Sigmoid colon (tissue), 7 donors: Measurements from ENCODE around the gene RCN1. TPM values are rescaled to one million over a fixed set of nuclear protein-coding genes. Genes with fewer than 3 reads are reported as not detected.

Experiments
- DNase-seq: peaks from one replicate; pipeline ENCODE4 v3.0.0-alpha.2; 2019
- H3K27ac ChIP-seq, 4 donors: fragments of 200-600 bp; sonication (generic); one replicate each; pipeline ENCODE4 v1.5.1; 2016 to 2019; ENCODE audit warnings: mild to moderate bottlenecking in 1 of 4
- H3K27me3 ChIP-seq, 3 donors: fragments of 200-600 bp; sonication (generic); one replicate each; pipeline ENCODE4 v1.5.1; 2019; ENCODE audit warnings: mild to moderate bottlenecking in 1 of 3
- H3K36me3 ChIP-seq, 4 donors: fragments of 200-600 bp; sonication (generic); one replicate each; pipeline ENCODE4 v1.5.1; 2016 to 2019
- H3K4me1 ChIP-seq, 4 donors: fragments of 200-600 bp; sonication (generic); one replicate each; pipeline ENCODE4 v1.5.1; 2017 to 2019
- H3K4me3 ChIP-seq, 4 donors: fragments of 200-600 bp; sonication (generic); one replicate each; pipeline ENCODE4 v1.5.1; 2017 to 2019; ENCODE audit warnings: mild to moderate bottlenecking in 2 of 4, moderate library complexity in 1 of 4
- H3K9me3 ChIP-seq, 4 donors: fragments of 200-600 bp in 3 of 4; sonication (generic) in 3 of 4; one replicate each; pipeline versions ENCODE4 v1.5.1 to v1.6.1; 2013 to 2019
- EP300 ChIP-seq, 4 donors: sonication (generic); formaldehyde crosslinking; IDR thresholded peaks; one replicate each; pipeline ENCODE4 v1.6.1; 2017; ENCODE audit warnings: antibody characterized with exemption in 4 of 4
- POLR2A ChIP-seq, 2 donors: fragments of 450-650 bp; IDR thresholded peaks; one replicate each; pipeline ENCODE4 v1.6.1; 2016; ENCODE audit warnings: antibody characterized with exemption in 2 of 2, mild to moderate bottlenecking in 2 of 2, moderate library complexity in 2 of 2
- POLR2AphosphoS5 ChIP-seq, 4 donors: sonication (generic); formaldehyde crosslinking; IDR thresholded peaks; one replicate each; pipeline ENCODE4 v1.6.1; 2017; ENCODE audit warnings: antibody characterized with exemption in 4 of 4
- WGBS, 2 donors: extraction: QIAGEN DNeasy Blood & Tissue Kit; methylation state at CpG; one replicate each; pipeline ENCODE4 v1.1.7; 2013; 5-methylcytosine and 5-hydroxymethylcytosine counted together
- intact Hi-C: fragments of 100-400 bp; cut with DNase I; formaldehyde crosslinking; loops from one replicate; pipeline ENCODE4 v1.15.1; 2023
- polyA plus RNA-seq, 3 donors: library from polyadenylated mRNA; stranded (reverse); fragments of 200-250 nt; gene quantifications; one replicate each; pipeline ENCODE4 v1.2.3, GENCODE V29; 2013
- total RNA-seq, 4 donors: library from RNA; depleted of rRNA; stranded (reverse); fragments of >200 nt; gene quantifications; one replicate each; pipeline ENCODE4 v1.1.0, GENCODE V29; 2016
- TF ChIP-seq, protein P1 (sequence below), 4 experiments: fragments of 450-650 bp in 3 of 4; fragments of 200-600 bp in 1 of 4; IDR thresholded peaks; one replicate each; pipeline ENCODE4 v1.5.1; 2016 to 2019; ENCODE audit warnings: antibody characterized with exemption in 4 of 4, mild to moderate bottlenecking in 3 of 4, moderate library complexity in 2 of 4
- donor health status: healthy with polysubstance abuse.
- donor health status: Bipolar disorder and iron deficiency.
- donor health status: healthy.

The RCN1 gene
- total and polyA plus RNA-seq, 7 donors = 9.7 to 58.4 (median 34.1) TPM

DNA sequence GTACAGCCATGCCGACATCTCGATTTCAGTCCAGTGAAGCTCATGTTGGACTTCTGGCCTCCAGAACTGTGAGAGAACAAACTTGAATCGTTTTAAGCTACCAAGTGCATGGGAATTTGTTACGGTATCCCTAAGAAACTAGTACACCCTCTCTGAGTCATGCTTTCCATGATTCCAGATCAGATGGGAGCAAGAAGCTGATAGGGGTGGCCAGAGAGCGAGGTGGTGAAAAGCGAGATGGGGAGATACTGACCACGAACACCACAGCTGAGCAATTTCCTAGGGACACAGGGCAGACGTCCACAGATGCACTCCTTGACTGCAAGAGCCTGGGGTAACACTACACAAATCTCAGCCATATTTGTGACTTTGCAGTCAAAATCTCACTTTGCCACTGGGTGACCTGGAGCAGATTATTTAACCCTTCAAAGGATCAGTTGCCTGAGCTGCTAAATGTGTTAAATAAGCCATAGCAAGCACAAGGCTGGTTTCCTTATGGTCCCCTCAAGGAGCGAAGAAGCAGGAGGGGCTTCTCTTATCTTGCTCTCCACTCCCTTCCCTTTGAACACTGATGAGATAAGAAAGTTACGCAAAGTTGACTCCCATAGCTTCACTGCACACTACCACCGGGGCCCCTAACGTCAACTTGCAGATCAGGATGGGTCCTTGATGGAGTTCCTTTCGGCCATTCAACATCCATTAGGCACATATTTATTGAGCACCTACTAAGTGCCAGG lies 22.6 kb upstream of the RCN1 start:
- no peak for TF ChIP-seq POLR2A (IDR thresholded peaks at IDR 0.05)
- TF ChIP-seq POLR2AphosphoS5 (IDR thresholded peaks at IDR 0.05) = no peak
- TF ChIP-seq, protein P1, sequence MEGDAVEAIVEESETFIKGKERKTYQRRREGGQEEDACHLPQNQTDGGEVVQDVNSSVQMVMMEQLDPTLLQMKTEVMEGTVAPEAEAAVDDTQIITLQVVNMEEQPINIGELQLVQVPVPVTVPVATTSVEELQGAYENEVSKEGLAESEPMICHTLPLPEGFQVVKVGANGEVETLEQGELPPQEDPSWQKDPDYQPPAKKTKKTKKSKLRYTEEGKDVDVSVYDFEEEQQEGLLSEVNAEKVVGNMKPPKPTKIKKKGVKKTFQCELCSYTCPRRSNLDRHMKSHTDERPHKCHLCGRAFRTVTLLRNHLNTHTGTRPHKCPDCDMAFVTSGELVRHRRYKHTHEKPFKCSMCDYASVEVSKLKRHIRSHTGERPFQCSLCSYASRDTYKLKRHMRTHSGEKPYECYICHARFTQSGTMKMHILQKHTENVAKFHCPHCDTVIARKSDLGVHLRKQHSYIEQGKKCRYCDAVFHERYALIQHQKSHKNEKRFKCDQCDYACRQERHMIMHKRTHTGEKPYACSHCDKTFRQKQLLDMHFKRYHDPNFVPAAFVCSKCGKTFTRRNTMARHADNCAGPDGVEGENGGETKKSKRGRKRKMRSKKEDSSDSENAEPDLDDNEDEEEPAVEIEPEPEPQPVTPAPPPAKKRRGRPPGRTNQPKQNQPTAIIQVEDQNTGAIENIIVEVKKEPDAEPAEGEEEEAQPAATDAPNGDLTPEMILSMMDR (IDR thresholded peaks at IDR 0.05) = no peak
- Histone ChIP-seq H3K9me3 (no peaks in the 10 kb centered on the region), H3K36me3 (no peaks in the 10 kb centered on the region), H3K27me3 (no peaks in the 10 kb centered on the region), H3K4me3 (no peak overlapping the region), H3K27ac (no peak overlapping the region), H3K4me1 (no peaks in the 10 kb centered on the region)
- intact Hi-C loops = no loop called here
- DNase-seq = no peak
- WGBS, 2 donors = 56 to 68% methylated on average over 13 of the region's 13 CpGs

DNA sequence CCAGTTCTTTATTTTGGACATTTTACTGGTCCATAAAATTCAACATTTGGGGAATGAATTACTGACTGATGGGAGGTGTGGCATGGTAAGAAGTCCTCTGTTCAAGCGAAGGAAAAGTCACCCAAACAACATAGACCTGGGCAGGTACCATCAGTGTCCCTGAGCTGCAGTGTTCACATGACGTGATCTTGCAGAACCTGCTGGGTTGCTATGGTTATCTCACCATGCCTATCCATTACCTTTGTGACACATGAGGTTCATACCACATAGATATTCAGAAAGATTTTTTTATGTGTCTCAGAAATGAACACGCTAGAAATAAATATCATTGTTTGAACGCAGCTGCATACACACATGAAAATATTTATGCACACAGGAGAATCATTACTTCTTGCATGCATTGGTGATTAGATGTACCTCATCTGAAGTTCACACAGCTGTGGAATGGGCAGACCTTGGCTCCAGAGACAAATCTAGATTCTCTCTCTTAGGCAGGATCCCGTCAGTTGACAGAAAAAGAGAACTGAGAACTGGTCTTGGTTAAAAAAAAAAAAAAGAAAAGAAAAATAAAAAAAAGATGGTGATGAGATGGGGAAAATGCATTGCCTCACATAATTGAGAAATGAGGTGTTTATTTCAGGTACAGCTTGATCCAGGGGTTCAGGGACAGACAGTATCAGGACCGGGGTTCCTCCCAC lies 21.4 kb upstream of the RCN1 start:
- WGBS, 2 donors = 54 to 76% methylated on average over 6 of the region's 6 CpGs
- no peak overlapping the region for H3K27ac ChIP-seq
- no peaks in the 10 kb centered on the region for H3K36me3 ChIP-seq
- no peak for TF ChIP-seq POLR2AphosphoS5 (IDR thresholded peaks at IDR 0.05)
- TF ChIP-seq, protein P1 (IDR thresholded peaks at IDR 0.05) = no peak
- no peak for TF ChIP-seq EP300 (IDR thresholded peaks at IDR 0.05)
- TF ChIP-seq POLR2A (IDR thresholded peaks at IDR 0.05) = no peak
- intact Hi-C loops = no loop called here
- H3K27me3 ChIP-seq = no peaks in the 10 kb centered on the region
- no peak overlapping the region for H3K4me3 ChIP-seq
- no peak for DNase-seq
- H3K9me3 ChIP-seq = no peaks in the 10 kb centered on the region
- H3K4me1 ChIP-seq = no peaks in the 10 kb centered on the region

DNA sequence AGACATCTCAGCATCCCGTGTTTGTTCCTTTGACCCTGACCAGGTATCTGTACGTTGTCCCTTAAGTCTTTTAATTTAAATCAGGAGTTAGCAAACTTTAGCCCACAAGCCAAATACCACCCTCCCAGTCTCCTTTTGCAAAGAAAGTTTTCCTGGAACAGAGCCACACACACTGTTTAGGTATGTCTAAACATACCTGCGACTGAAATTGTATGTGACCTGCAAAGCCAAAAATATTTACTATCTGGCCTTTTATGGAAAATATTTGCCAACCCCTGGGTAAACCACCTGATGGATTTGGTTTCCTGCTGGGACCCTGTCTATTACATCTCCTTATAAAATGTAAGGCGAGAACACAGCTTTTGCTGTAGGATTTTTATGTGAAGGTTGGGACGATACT lies 20.2 kb upstream of the RCN1 start:
- intact Hi-C loops = no loop called here

DNA sequence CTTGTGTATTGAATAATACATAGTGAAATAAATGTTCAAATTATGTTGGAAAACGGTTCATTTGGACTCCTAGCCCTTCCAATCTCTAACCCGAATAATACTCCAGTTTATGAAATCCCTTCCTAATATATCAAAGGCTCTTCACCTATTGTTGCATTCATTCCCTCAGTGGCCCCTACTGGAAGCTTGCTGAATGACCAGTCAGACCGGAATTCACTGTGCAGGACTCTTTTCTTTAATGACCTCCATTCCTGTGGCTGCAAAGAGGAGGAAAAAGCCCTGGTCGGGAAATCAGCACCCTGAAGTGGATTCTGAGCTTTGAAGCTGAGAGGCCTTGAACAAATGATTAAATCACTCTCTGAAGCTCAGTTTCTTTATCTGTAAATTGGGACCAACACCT lies 19.1 kb upstream of the RCN1 start:
- H3K36me3 ChIP-seq = no peaks in the 10 kb centered on the region
- no peak for TF ChIP-seq POLR2AphosphoS5 (IDR thresholded peaks at IDR 0.05)
- TF ChIP-seq, protein P1 (IDR thresholded peaks at IDR 0.05) = no peak
- no peak for TF ChIP-seq POLR2A (IDR thresholded peaks at IDR 0.05)
- no peak for TF ChIP-seq EP300 (IDR thresholded peaks at IDR 0.05)
- 19 to 69% methylated on average over 4 of the region's 4 CpGs for WGBS, 2 donors
- DNase-seq = no peak
- intact Hi-C loops = no loop called here
- H3K4me3 ChIP-seq = no peak overlapping the region
- no peaks in the 10 kb centered on the region for H3K4me1 ChIP-seq
- no peaks in the 10 kb centered on the region for H3K9me3 ChIP-seq
- H3K27ac ChIP-seq = no peak overlapping the region
- no peaks in the 10 kb centered on the region for H3K27me3 ChIP-seq

More for the DNA sequence above, 20.2 kb upstream of the RCN1 start:
- H3K9me3 ChIP-seq = no peaks in the 10 kb centered on the region
- H3K4me1 ChIP-seq = no peaks in the 10 kb centered on the region
- no peaks in the 10 kb centered on the region for H3K36me3 ChIP-seq
- H3K27ac ChIP-seq = no peak overlapping the region
- H3K27me3 ChIP-seq = no peaks in the 10 kb centered on the region
- WGBS, 2 donors = 56 to 74% methylated on average over 5 of the region's 5 CpGs
- no peak for TF ChIP-seq POLR2A (IDR thresholded peaks at IDR 0.05)
- no peak for TF ChIP-seq EP300 (IDR thresholded peaks at IDR 0.05)
- no peak for TF ChIP-seq POLR2AphosphoS5 (IDR thresholded peaks at IDR 0.05)
- TF ChIP-seq, protein P1 (IDR thresholded peaks at IDR 0.05) = no peak
- H3K4me3 ChIP-seq = no peak overlapping the region
- no peak for DNase-seq
